ENCODE measurements around the gene TTLL11. TPM values are rescaled to one million over a fixed set of nuclear protein-coding genes. Genes with fewer than 3 reads are reported as not detected.
A peak's percentile ranks its signal among the peaks of the same experiment; 100 is the strongest.

TTLL11 gene, protein sequence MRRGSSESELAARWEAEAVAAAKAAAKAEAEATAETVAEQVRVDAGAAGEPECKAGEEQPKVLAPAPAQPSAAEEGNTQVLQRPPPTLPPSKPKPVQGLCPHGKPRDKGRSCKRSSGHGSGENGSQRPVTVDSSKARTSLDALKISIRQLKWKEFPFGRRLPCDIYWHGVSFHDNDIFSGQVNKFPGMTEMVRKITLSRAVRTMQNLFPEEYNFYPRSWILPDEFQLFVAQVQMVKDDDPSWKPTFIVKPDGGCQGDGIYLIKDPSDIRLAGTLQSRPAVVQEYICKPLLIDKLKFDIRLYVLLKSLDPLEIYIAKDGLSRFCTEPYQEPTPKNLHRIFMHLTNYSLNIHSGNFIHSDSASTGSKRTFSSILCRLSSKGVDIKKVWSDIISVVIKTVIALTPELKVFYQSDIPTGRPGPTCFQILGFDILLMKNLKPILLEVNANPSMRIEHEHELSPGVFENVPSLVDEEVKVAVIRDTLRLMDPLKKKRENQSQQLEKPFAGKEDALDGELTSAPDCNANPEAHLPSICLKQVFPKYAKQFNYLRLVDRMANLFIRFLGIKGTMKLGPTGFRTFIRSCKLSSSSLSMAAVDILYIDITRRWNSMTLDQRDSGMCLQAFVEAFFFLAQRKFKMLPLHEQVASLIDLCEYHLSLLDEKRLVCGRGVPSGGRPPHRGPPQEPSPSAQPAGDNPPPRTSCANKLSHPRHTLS
- total RNA-seq (2014; rRNA removed; shearing (Covaris generic)): 1.3 and 2.5 TPM in 2 replicates

DNA sequence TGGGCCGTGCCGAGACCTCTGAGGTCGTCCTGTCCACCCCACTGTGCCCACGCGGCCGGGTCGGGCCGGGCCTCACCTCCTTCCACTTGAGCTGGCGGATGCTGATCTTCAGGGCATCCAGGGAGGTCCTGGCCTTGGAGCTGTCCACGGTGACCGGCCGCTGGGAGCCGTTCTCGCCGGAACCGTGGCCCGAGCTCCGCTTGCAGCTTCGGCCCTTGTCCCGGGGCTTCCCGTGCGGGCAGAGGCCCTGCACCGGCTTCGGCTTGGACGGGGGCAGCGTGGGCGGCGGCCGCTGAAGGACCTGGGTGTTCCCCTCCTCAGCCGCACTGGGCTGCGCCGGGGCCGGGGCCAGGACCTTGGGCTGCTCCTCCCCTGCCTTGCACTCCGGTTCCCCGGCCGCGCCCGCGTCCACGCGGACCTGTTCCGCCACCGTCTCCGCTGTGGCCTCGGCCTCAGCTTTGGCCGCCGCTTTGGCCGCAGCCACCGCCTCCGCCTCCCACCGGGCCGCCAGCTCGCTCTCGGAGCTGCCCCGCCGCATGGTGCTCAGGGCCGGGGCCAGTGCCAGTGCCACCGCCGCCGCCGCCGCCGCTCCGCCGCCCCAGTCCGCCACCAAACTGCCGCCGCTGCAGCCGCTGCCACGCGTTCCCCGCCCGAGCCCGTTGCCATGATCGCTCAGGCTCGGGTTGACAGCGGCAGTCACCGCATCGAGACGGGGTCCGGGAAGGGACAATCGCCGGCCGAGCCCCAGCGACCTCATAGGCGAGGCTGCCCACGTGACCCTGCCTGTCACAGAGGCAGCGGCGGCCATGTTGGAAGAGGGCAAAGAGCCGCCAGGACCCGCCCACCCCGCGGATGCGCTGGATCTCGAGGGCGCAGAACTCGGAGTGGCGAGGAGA lies at the start of gene TTLL11:
TTLL11 (minus strand) TSS at position 698 of the 896 bp plus-strand sequence; CDS start at position 538, 160 bp downstream.
- DNase-seq (ENCODE audit: low spot score): peak; percentile 86

DNA sequence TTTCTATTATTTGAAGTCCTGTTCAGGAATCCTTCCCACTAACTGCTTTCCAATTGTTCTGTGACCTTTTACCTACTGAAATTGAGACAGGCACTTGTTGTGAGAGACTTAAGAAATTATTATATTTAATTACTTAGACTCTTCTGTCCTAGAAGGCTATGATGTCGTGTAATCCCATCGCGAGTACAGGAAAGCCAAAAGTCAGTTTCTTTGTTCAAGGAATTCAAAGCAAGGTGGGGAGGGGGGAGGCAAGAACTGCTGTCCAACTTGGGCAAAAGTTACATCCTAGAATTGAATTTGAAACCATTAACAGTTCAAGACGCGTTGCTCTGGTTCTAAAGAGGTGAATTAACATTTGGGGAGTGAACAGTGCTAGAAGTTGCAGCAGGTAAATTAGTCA lies 48.6 kb upstream of the TTLL11 start:
- no peak for DNase-seq (ENCODE audit: low spot score)

DNA sequence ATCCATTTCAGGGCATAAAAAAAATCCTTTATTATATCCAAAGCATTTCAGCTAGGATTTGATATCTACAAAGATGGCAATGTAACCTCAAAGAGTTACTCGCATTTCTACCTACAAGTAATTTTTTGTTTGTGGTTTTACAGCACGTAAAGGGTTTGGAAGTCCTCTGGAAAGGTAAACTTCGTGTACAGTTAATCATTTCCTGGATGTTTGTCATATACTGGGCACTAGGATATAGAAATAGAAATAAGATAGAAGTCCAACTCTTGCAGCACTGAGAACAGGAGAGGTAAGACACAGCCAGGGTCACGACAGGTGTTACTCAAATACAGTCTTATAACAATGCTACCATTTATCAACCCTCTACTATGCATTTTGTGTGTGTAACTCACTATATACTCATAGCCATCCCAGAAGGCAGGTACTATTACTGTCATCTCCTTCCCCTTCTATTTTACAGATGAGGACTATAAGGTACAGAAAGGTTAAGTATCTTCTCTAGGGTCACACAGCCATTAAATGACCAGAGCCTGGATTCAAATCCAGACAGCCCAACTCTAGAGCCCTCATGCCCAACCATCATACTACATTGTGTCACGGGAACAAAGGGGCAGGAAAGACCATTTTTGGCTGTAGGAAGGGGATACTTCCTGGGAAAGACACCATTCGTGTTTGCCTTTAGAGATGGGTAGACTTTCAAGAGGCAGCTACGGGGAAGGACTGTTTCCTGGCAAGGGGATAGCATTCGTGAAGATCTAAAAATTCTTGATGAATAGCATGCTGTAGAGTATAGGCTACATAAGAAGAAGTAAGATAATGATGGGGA lies 47.5 kb upstream of the TTLL11 start:
- no peak for DNase-seq (ENCODE audit: low spot score)

DNA sequence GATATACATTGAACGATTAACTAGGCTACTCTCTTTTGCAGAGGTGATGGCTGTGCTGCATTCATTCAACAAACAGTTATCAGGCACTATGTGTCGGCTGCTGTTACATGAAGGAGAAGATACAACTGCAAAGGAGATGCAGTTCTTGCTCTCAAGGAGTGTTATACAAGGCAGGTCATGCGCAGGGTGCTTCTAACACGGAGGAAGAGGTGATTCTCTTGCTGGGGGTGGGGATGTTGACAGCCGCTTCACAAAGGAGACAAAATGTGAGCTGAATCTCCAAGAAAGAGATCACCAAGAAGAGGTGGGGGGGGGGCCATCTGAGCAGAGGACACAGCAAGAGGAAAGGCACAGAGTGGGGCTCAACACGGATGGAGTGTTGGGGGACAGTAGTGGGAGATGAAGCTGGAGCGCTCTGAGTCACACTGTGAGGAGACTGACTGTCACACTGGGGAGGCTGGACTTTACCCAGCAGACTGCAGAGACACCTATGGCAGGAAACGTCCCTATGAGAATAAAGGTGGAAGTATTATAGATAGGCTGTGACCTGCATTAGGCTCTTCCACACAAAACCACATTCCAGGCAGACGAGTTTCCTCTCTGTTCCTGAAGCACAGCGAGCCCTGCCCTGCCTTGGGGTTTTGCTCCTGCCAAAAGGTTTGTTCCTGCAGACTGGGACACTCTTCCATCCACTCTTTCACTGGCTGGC lies 45.6 kb upstream of the TTLL11 start:
- no peak for DNase-seq (ENCODE audit: low spot score)

DNA sequence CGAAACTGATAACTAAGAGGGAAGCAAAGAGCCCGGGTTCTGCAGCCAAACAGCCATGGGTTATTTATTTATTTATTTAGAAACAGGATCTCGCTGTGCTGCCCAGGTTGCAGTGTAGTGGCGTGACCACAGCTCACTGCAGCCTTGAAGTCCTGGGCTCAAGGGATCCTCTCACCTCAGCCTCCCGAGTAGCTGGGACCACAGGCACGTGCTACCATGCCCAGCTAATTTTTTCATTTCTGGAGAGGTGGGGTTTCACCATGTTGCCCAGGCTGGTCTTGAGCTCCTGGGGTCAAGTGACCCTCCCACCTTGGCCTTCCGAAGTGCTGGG lies 42.4 kb upstream of the TTLL11 start:
- no peak for DNase-seq (ENCODE audit: low spot score)

DNA sequence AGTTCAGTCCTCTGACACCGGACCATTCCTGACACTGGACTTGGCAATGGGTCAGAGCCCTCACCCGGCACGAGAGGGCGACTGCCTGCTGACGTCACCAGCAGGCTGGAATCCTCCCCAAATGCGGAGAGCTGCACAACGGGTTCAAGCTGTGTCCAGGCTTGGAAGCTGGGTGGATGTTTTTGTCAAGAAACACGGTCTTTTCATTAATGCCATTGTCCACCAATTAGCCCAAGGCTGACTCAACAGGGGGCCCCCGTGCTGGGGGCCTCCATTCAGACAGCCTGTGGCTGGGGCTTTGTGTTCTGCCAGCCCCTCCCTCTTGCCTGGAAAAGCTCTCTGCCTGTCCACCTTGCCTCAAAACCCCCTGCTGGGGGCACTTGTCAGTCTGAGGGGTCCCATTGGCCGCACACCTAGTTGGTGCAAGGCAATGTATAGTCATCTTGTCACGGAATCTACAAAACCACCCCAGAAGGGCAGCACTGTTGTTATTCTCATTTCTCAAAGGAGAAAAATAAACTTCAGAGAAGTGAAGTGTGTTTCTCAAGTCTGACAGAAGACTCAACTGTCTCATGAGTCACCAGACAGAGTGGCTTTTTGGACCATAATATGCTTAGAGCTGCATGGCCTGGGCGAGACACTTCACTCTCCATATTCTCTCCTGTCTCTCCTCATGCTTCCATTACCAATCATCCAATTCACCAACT lies 41.9 kb upstream of the TTLL11 start:
- DNase-seq (ENCODE audit: low spot score): no peak

DNA sequence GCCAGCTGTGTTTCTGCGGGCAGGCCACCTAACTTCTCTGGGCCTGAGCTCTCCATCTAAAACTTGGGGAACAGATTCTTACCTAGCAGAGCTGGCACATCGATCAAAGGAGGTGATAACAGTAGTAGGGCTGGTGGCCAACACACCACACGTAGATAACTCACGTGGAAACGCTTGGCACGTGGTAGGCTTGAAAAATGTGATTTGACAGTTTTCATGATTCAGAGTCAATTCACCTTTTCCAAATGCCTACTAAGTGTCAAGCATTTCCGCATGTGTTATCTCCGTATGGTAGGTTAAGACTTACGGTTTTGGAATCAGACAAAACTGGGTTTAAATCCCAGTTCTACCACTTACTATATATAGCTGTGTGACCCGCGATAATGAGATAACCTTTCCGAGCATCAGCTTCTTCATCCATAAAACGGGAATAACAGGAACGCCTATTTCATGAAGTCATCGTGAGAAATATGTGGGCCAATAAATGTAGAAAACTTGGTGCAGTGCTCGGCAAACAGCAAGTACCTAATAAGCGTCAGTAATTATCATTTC lies 41.0 kb upstream of the TTLL11 start:
- no peak for DNase-seq (ENCODE audit: low spot score)

DNA sequence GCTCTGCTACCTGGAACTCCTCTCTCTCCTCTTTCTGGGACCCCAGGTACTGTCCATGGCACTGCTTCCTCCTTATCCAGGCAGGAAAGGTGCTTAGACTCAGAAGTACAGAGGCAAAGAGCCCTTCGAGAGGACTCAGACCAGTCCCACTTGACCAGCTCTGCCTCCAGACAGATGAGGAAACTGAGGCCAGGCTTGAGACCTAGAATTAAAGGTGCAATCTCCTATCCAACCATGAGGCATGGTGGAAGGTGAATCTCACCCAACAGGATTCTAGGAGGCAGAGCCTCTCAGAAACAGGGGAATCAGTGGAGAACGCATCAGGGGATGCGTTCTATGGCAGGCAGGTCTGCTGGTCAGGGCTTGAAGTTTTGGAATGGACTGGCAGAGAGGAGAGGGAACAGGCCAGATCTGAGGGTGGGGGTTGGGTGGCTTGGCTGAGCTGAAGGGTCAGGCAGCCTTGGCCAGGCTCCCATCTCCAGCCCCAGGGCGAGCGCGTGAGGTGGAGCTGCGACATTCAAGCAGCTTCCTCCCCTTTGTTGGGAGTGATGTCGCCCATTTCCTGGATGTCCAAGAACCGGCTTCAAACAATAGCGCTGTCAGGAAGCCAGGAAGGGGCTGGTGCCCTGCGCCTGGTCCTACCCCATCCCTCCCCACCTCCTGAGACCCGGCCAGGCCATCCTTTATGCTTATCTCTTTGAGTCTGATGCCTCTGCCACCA lies 40.3 kb upstream of the TTLL11 start:
- DNase-seq (ENCODE audit: low spot score): no peak

DNA sequence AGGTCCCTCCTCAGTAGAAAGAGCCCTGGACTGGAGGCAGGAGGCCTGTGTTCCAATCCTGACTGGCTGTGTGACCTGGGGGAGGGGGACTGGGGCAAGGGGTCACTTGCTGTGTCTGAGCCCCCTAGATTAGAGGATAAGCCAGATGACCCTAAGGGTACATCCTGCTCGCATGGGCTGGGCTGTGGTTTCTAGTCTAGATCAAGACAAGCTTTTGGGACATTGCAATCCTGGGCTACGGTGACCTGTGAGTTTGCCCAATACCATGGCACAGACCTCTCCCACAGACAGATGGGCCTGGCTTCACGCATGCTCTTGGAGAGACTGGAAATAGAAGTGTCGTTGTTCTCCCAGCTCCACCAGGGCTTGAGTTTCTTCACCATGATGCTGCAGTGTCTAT lies 39.4 kb upstream of the TTLL11 start:
- no peak for DNase-seq (ENCODE audit: low spot score)

DNA sequence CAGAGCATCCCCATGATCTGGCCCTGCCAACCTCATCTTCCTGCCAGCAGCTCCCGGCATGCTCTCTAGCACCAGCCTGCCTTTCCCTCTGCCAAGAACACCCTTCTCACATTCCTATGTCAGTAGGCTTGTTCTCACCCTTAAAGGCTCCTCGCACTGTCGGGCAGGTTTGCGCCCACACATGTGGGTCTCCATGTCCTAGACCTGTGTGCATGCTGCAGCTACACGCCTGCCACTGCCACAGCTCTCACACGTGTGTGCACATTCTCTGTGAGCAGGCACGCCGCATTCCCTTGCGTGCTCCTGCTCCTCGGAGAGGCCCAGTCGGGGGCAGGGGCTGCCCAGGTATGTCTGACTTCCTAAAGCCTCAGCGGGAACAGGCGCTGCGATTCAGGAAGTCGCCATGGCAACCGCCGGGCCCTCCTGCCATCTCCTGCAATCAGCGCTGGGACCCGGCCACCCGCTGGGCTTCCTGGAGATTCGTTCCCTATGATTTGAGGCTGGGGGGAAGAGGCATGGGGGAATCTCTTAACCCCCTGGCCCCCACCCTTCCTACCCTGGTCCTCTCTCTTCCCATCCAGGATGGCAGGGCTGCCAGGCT lies 38.4 kb upstream of the TTLL11 start:
- no peak for DNase-seq (ENCODE audit: low spot score)

DNA sequence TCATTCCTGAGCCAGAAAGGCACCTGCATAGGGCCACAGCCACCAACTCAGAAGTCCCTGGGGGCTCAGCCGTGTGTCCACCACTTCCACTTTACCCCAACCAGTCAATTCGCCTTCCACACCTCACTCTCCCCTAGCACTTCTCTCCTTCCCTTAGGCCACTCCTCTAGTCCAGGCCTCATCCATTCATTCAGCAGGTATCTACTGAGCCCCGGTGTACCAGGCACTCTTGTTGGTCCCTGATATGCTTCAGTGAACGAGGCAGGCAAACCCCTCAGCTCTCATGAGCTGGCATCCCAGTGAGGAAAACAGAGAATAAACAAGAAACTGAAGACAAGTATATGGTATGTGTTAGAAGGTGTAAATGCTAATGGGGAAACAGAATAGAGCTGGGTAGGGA lies 37.7 kb upstream of the TTLL11 start:
- no peak for DNase-seq (ENCODE audit: low spot score)

DNA sequence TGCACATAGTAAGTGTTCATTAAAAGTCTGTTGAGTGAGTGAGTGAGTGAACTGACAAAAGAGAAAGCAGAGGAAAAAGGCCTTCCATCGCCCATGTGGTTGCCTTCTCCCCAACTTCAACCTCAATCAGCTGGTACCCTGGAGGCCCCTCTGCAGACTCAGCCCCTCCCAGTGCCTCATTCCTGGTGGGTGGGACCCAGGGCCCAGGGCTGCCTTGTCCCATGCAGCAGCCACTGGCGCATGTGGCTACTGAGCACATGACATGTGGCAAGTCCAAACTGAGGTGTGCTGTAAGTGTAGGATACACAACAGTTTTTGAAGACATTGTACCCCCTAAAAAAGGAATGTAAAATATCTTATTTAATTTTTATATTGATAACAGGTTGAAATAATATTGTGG lies 36.9 kb upstream of the TTLL11 start:
- DNase-seq (ENCODE audit: low spot score): no peak

DNA sequence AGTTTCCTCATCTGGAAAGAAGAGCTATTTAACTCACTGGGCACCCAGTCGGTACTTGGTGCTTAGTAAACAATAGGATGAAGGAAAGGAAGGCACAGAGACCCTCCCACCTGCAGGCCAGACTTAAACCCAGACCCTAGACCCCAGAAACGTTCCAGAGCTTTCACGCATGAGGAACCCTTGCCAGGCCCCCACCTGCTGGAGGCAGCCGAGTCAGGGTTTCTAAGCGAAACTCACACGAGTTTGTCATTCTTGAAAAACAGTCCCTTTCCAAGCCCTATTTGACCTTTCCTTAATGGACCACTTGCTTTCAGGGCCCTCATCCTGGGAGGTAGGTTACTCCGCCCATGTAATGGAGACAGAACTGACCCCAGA lies 35.8 kb upstream of the TTLL11 start:
- DNase-seq (ENCODE audit: low spot score): no peak

DNA sequence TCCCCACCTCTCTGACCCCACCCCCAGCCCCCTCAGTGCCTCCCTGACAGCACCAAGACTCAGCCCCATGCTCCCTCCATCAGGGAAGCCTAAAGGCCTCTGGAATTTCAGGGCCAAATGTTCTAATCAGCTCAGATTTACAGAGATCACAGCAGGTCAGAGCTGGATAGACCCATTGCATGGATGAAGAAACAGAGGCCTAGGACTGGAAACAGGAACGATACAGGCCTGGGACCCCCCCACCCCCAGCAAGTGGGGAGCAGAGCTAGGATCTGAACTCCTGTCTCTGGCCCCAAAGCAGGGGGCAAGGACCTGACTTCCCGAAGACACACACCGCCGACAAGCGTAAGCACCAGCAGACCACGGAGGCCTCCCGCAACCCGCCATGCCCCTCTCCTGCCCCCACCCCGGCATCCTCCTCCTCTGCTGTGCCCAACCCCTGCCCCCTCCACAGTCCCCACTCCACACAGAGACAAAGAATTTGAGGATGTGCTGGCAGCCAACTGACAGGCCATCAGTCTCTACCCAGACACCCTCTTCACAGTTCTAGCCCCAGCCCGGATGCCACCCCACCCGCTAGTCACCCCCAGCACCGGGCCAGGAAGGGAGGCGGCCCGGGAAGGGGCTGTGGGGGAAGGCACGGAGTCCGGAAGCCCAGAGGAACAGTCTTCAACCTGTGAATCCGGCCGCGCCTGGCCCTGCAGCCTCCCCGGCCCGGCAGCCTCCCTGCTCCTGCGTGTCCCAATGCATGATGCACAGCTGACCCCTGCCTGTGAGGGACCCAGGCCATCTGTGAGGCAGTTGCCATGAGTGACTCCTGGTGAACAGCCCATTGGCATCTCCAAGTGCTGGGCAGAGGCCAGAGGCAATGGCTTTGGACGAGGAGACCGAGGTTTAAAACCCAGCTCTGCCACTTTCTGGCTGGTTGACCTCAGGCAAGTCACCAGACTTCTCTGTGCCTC lies 35.2 kb upstream of the TTLL11 start:
- no peak for DNase-seq (ENCODE audit: low spot score)

DNA sequence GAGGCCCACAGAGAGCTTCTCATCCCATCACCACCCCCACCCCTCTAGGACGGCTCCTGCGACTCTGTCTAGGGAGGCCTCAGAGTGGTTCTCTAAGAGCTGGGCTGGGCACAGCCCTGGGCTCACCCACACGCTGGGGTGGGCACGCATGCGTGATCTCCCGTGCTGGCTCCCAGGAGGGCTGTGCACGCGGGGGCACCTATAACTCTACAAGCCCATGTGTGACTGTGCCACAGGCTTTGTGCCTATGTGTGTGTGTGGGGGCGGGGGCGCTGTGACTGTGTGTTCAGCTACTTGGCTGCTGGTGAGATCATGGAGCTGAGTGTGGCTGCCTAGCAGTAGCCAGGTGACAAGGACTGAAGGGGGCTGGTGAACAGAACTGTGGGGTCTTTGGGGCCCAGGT lies 34.3 kb upstream of the TTLL11 start:
- no peak for DNase-seq (ENCODE audit: low spot score)

DNA sequence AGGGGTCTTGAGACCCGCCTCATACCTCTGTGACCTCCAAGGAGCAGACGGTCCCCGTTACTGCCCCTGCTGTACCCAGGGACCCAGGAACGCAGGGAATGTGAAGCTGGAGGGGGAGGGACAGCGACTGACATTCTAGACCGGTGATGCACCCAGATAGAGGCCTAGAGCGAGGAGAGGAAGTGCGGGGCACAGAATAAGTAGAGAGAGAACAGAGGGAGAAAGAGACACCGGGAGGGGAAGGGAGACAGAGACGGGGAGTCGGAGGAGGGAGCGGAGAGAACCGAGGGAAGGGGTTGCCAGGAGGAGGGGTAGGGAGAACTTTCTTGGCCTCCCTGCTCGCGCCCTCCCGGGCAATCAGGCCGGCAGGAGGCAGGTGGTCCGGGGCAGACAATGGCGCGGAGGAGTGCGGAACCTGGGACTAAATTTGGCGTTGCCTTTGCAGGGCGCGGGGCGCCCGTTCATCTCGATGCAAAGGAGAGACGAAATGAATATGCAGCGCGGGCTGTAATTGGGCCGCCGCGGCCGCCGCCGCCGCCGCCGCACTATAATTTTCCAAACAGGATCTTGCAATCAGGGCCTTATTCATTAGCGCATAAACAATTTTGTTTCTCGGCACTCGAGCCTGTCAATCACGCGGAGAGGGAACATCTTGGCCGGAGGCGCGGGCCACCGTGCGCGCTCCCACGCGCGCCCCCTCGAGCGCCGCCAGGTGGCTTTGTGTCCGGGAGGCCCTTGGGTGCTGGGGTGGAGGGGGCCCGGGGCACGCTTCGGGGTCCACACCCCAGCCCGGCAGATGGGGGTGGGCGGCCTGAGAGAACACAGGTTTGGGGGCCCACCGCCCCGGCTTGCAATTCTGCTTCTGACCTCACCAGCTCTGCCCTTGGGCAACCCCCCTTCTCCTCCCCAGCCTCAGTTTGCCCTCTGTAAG lies 33.5 kb upstream of the TTLL11 start:
- no peak for DNase-seq (ENCODE audit: low spot score)

Measured in HT-29 (cell line).